ENCODE data around the gene CITED4. TPM values are rescaled to one million over a fixed set of nuclear protein-coding genes. Genes with fewer than 3 reads are reported as not detected.

The CITED4 gene
- total RNA-seq, 1 donor from 2014 or later: 3.6 TPM

- H3K27me3 Mint-ChIP-seq (ENCODE audit: unreplicated experiment): peaks cover 17% of the 10 kb centered on the region
- no peak for DNase-seq (ENCODE audit: low spot score)
- TF ChIP-seq, protein P1, sequence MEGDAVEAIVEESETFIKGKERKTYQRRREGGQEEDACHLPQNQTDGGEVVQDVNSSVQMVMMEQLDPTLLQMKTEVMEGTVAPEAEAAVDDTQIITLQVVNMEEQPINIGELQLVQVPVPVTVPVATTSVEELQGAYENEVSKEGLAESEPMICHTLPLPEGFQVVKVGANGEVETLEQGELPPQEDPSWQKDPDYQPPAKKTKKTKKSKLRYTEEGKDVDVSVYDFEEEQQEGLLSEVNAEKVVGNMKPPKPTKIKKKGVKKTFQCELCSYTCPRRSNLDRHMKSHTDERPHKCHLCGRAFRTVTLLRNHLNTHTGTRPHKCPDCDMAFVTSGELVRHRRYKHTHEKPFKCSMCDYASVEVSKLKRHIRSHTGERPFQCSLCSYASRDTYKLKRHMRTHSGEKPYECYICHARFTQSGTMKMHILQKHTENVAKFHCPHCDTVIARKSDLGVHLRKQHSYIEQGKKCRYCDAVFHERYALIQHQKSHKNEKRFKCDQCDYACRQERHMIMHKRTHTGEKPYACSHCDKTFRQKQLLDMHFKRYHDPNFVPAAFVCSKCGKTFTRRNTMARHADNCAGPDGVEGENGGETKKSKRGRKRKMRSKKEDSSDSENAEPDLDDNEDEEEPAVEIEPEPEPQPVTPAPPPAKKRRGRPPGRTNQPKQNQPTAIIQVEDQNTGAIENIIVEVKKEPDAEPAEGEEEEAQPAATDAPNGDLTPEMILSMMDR (IDR thresholded peaks at IDR 0.05; ENCODE audit: unreplicated experiment): no peak
- H3K4me1 Mint-ChIP-seq (ENCODE audit: unreplicated experiment): peaks cover 7% of the 10 kb centered on the region
- no peaks in the 10 kb centered on the region for H3K9me3 Mint-ChIP-seq (ENCODE audit: unreplicated experiment)
- H3K4me3 Mint-ChIP-seq (ENCODE audit: unreplicated experiment): peak overlapping the region; percentile 86
- H3K27ac Mint-ChIP-seq (ENCODE audit: unreplicated experiment): no peak overlapping the region
- H3K36me3 Mint-ChIP-seq (ENCODE audit: low read depth, unreplicated experiment): no peaks in the 10 kb centered on the region
These were observed 749 bp downstream of the CITED4 start for GRCh38 chr1:40861224-40862003.

- TF ChIP-seq, protein P1 (IDR thresholded peaks at IDR 0.05; ENCODE audit: unreplicated experiment): no peak
- H3K27ac Mint-ChIP-seq (ENCODE audit: unreplicated experiment): no peak overlapping the region
- no peaks in the 10 kb centered on the region for H3K9me3 Mint-ChIP-seq (ENCODE audit: unreplicated experiment)
- peaks cover 3% of the 10 kb centered on the region for H3K4me1 Mint-ChIP-seq (ENCODE audit: unreplicated experiment)
- peak overlapping the region; percentile 86 for H3K4me3 Mint-ChIP-seq (ENCODE audit: unreplicated experiment)
- peaks cover 14% of the 10 kb centered on the region for H3K27me3 Mint-ChIP-seq (ENCODE audit: unreplicated experiment)
- DNase-seq (ENCODE audit: low spot score): no peak
- no peaks in the 10 kb centered on the region for H3K36me3 Mint-ChIP-seq (ENCODE audit: low read depth, unreplicated experiment)
These were observed 1.4 kb downstream of the CITED4 start for GRCh38 chr1:40860706-40861223.

DNA sequence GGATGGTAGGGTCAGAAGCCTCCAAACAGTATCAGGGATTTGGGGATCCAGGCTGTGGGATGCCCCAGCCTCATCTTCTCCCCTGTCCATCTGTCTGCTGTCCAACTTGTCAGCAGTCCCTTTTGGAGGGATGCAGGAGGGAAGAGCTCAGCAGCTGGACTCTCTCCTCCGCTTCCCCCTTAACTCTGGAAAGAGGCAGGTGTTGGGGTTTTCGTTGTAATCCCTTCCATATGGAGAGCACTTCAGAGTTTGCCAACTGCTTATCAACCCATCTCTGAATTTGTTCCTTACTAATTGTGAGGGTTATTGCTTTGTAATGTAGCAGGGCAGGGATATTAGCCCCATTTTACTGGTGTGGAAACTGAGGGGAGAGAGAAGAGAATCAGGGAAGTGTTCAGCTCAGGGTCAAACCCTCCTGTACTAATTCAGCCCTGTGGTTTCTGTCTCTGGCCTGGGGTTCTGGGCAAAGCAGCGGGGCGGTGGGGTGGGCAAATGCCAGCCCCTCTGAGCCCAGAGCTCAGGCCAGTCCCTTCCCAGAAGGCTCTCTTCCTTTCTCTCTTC is 3.2 kb downstream of the CITED4 start:
- TF ChIP-seq, protein P1 (IDR thresholded peaks at IDR 0.05; ENCODE audit: unreplicated experiment): no peak
- H3K27me3 Mint-ChIP-seq (ENCODE audit: unreplicated experiment): peaks cover 14% of the 10 kb centered on the region
- H3K4me3 Mint-ChIP-seq (ENCODE audit: unreplicated experiment): no peak overlapping the region
- no peak overlapping the region for H3K27ac Mint-ChIP-seq (ENCODE audit: unreplicated experiment)
- no peaks in the 10 kb centered on the region for H3K36me3 Mint-ChIP-seq (ENCODE audit: low read depth, unreplicated experiment)
- peaks cover 3% of the 10 kb centered on the region for H3K4me1 Mint-ChIP-seq (ENCODE audit: unreplicated experiment)
- DNase-seq (ENCODE audit: low spot score): no peak
- no peaks in the 10 kb centered on the region for H3K9me3 Mint-ChIP-seq (ENCODE audit: unreplicated experiment)

DNA sequence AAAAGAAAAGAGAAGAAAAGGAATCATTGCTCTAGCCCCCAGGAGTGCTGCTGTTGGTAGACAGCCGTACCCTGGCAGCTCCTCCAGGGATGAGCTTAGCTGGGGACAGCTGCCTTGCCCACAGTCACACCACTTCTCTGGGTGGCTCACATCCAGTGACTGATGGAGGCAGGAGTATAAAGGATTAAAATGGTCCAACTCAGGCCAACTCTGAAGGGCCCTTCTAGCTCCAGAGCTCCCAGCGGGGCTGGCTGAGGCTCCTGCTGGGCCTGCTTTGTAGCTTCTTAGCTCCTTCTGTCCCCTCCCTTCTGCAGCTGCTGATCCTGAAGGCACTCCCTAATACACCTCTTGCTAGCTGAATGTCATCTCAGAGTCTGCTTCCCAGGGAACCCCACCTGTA is 4.4 kb downstream of the CITED4 start:
- no peaks in the 10 kb centered on the region for H3K36me3 Mint-ChIP-seq (ENCODE audit: low read depth, unreplicated experiment)
- peaks cover 3% of the 10 kb centered on the region for H3K4me1 Mint-ChIP-seq (ENCODE audit: unreplicated experiment)
- H3K9me3 Mint-ChIP-seq (ENCODE audit: unreplicated experiment): no peaks in the 10 kb centered on the region
- no peak overlapping the region for H3K4me3 Mint-ChIP-seq (ENCODE audit: unreplicated experiment)
- TF ChIP-seq, protein P1 (IDR thresholded peaks at IDR 0.05; ENCODE audit: unreplicated experiment): no peak
- no peak for DNase-seq (ENCODE audit: low spot score)
- no peak overlapping the region for H3K27ac Mint-ChIP-seq (ENCODE audit: unreplicated experiment)
- peaks cover 14% of the 10 kb centered on the region for H3K27me3 Mint-ChIP-seq (ENCODE audit: unreplicated experiment)

Measured in endothelial cell (in vitro differentiated cells).